ENCODE measurements around the gene BBLN. TPM values are rescaled to one million over a fixed set of nuclear protein-coding genes. Genes with fewer than 3 reads are reported as not detected.
"Not testable (repeated sequence)": the region's sequence is repeated elsewhere in the genome, so short reads cannot be mapped to it uniquely, and the experiment has no call there.

The BBLN gene
- total RNA-seq, 1 experiment from 2014 or later = 48.5 TPM

DNA sequence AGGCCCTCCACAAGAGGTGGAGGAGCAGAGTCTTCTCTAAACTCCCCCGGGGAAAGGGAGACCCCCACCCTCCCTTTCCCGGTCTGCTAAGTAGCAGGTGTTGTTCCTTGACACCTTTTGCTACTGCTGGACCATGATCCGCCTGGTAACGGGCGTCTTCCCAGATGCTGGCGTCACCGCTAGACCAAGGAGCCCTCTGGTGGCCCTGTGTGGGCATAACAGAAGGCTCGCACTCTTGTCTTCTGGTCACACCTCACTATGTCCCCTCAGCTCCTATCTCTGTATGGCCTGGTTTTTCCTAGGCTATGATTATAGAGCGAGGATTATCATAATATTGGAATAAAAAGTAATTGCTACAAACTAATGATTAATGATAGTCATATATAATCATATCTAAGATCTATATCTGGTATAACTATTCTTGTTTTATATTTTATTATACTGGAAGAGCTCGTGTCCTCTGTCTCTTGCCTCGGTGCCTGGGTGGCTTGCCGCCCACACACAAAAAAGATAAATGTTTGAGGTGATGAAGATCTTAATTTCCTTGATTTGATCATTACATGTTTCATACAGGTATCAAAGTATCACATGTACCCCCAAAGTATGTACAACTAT, 30.0 kb upstream of the BBLN start:
- in situ Hi-C loops (cut with HindIII; ENCODE audit: low pct_unique_long_range_greater_than_20kb, low sequenced_read_pairs); DNase-seq (ENCODE audit: low read depth, low spot score); H3K36me3 ChIP-seq (ENCODE audit: control insufficient read depth, insufficient read depth, low read length); H3K4me3 ChIP-seq (ENCODE audit: low read depth in 2 of 2, low read length in 2 of 2); H3K27ac ChIP-seq (ENCODE audit: low read length); intact Hi-C loops (cut with micrococcal nuclease; ENCODE audit: unreplicated experiment); CTCF ChIA-PET; POLR2A ChIA-PET; BruUV-seq (replicated peaks); H3K27me3 ChIP-seq (ENCODE audit: control insufficient read depth, insufficient read depth, low read length); H3K4me1 ChIP-seq (ENCODE audit: control insufficient read depth, insufficient read depth, low read length); ATAC-seq; H3K9me3 ChIP-seq (ENCODE audit: control insufficient read depth, insufficient read depth, low read depth, low read length): not testable (repeated sequence)
- TF ChIP-seq, protein P1, sequence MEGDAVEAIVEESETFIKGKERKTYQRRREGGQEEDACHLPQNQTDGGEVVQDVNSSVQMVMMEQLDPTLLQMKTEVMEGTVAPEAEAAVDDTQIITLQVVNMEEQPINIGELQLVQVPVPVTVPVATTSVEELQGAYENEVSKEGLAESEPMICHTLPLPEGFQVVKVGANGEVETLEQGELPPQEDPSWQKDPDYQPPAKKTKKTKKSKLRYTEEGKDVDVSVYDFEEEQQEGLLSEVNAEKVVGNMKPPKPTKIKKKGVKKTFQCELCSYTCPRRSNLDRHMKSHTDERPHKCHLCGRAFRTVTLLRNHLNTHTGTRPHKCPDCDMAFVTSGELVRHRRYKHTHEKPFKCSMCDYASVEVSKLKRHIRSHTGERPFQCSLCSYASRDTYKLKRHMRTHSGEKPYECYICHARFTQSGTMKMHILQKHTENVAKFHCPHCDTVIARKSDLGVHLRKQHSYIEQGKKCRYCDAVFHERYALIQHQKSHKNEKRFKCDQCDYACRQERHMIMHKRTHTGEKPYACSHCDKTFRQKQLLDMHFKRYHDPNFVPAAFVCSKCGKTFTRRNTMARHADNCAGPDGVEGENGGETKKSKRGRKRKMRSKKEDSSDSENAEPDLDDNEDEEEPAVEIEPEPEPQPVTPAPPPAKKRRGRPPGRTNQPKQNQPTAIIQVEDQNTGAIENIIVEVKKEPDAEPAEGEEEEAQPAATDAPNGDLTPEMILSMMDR (IDR thresholded peaks at IDR 0.05) = peak; percentile 56

GRCh38 chr9:128130651-128131050, 29.4 kb upstream of the BBLN start:
- not testable (repeated sequence) for BruUV-seq (replicated peaks); H3K27me3 ChIP-seq (ENCODE audit: control insufficient read depth, insufficient read depth, low read length); ATAC-seq

DNA sequence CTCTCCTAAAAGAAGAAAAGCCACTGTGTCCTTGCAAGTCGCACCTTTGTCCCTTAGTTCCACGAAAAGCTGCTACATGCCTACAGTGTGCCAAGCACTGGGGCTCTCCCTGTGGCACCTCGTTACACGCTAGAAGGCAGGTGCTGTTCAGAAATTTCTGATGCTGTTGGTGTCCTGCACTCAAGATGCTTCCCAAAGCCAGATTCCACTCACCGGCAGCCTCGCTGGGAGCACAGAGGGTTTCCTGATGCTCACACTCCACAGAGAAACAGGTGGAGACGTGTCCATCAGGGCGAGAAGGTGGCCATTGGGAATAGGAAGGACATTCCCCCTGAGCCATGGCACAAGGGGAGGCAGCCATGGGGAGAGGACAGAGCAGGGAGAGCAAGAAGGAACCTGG, 28.7 kb upstream of the BBLN start:
- H3K27ac ChIP-seq (ENCODE audit: low read length); BruUV-seq (replicated peaks); H3K4me3 ChIP-seq (ENCODE audit: low read depth in 2 of 2, low read length in 2 of 2); DNase-seq (ENCODE audit: low read depth, low spot score); CTCF ChIA-PET; in situ Hi-C loops (cut with HindIII; ENCODE audit: low pct_unique_long_range_greater_than_20kb, low sequenced_read_pairs); intact Hi-C loops (cut with micrococcal nuclease; ENCODE audit: unreplicated experiment); H3K4me1 ChIP-seq (ENCODE audit: control insufficient read depth, insufficient read depth, low read length); ATAC-seq; H3K9me3 ChIP-seq (ENCODE audit: control insufficient read depth, insufficient read depth, low read depth, low read length); H3K36me3 ChIP-seq (ENCODE audit: control insufficient read depth, insufficient read depth, low read length); H3K27me3 ChIP-seq (ENCODE audit: control insufficient read depth, insufficient read depth, low read length): not testable (repeated sequence)
- POLR2A ChIA-PET = interaction anchor here (0.7 kb wide), 1 partner anchor 54 kb away, joined by 4 read pairs; no protein-coding TSS in a partner anchor

More at GRCh38 chr9:128130651-128131050, 29.4 kb upstream of the BBLN start:
- intact Hi-C loops (cut with micrococcal nuclease; ENCODE audit: unreplicated experiment); CTCF ChIA-PET; in situ Hi-C loops (cut with HindIII; ENCODE audit: low pct_unique_long_range_greater_than_20kb, low sequenced_read_pairs); DNase-seq (ENCODE audit: low read depth, low spot score); H3K4me3 ChIP-seq (ENCODE audit: low read depth in 2 of 2, low read length in 2 of 2); H3K36me3 ChIP-seq (ENCODE audit: control insufficient read depth, insufficient read depth, low read length); H3K4me1 ChIP-seq (ENCODE audit: control insufficient read depth, insufficient read depth, low read length); H3K27ac ChIP-seq (ENCODE audit: low read length); H3K9me3 ChIP-seq (ENCODE audit: control insufficient read depth, insufficient read depth, low read depth, low read length): not testable (repeated sequence)
- POLR2A ChIA-PET = interaction anchor here (0.7 kb wide), 1 partner anchor 54 kb away, joined by 4 read pairs; no protein-coding TSS in a partner anchor

GRCh38 chr9:128132139-128132538, 27.9 kb upstream of the BBLN start:
- H3K27ac ChIP-seq (ENCODE audit: low read length); POLR2A ChIA-PET; H3K4me3 ChIP-seq (ENCODE audit: low read depth in 2 of 2, low read length in 2 of 2); in situ Hi-C loops (cut with HindIII; ENCODE audit: low pct_unique_long_range_greater_than_20kb, low sequenced_read_pairs); BruUV-seq (replicated peaks); H3K4me1 ChIP-seq (ENCODE audit: control insufficient read depth, insufficient read depth, low read length); H3K27me3 ChIP-seq (ENCODE audit: control insufficient read depth, insufficient read depth, low read length); ATAC-seq; intact Hi-C loops (cut with micrococcal nuclease; ENCODE audit: unreplicated experiment); H3K9me3 ChIP-seq (ENCODE audit: control insufficient read depth, insufficient read depth, low read depth, low read length); CTCF ChIA-PET; H3K36me3 ChIP-seq (ENCODE audit: control insufficient read depth, insufficient read depth, low read length); DNase-seq (ENCODE audit: low read depth, low spot score): not testable (repeated sequence)

DNA sequence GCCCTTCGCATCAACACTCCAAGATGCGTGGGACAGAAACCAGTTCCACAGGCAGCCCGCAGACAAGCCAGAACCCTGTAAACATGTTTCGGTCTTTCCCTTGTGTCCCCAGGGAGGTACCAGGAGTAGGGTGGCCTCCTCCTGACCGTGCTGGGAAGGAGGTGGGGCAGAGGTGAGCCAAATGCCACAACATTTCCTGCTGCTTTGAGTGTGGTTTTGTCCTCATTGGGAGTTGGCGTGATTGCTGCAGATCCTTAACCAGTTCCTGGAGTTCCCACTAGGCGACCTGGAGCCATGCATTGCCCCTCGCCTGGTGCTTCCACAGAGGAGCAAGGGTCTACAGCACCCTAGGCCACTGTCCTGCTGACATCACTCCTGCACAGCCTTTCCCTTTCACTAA, 24.5 kb upstream of the BBLN start:
- H3K27me3 ChIP-seq (ENCODE audit: control insufficient read depth, insufficient read depth, low read length); in situ Hi-C loops (cut with HindIII; ENCODE audit: low pct_unique_long_range_greater_than_20kb, low sequenced_read_pairs); ATAC-seq: not testable (repeated sequence)

More for the DNA sequence above, 24.5 kb upstream of the BBLN start:
- H3K27ac ChIP-seq (ENCODE audit: low read length); BruUV-seq (replicated peaks); H3K9me3 ChIP-seq (ENCODE audit: control insufficient read depth, insufficient read depth, low read depth, low read length); CTCF ChIA-PET; POLR2A ChIA-PET; DNase-seq (ENCODE audit: low read depth, low spot score); intact Hi-C loops (cut with micrococcal nuclease; ENCODE audit: unreplicated experiment); H3K36me3 ChIP-seq (ENCODE audit: control insufficient read depth, insufficient read depth, low read length); H3K4me1 ChIP-seq (ENCODE audit: control insufficient read depth, insufficient read depth, low read length); H3K4me3 ChIP-seq (ENCODE audit: low read depth in 2 of 2, low read length in 2 of 2): not testable (repeated sequence)

All from Panc1 (cell line).